HCT116 (cell line): ENCODE data around the gene C10orf105. TPM values are rescaled to one million over a fixed set of nuclear protein-coding genes. Genes with fewer than 3 reads are reported as not detected.

Experiments used
- ATAC-seq: fragments of 200-7000 bp; cut with Tn5 transposase; 2 replicates; pipeline ENCODE4 v1.9.1; 2020; ENCODE audit warnings: mild to moderate bottlenecking, moderate library complexity
- BruUV-seq: library from RNA; stranded (reverse); fragments of 400-500 nt; replicated peaks from 2 replicates; lab custom pipeline; 2021; lab: Mats Ljungman, UMichigan
- CTCF ChIA-PET: fragments of 300-600 bp; sonication (Branson Sonifier 250); formaldehyde crosslinking; loops from one replicate; lab custom pipeline; 2021; ENCODE audit warnings: antibody characterized with exemption; lab: Charles Lee
- POLR2A ChIA-PET: fragments of 300-600, 350-600 bp; sonication (Branson Sonifier 250); formaldehyde crosslinking; loops from one replicate; lab custom pipeline; 2021; ENCODE audit warnings: antibody characterized with exemption; lab: Charles Lee
- RAD21 ChIA-PET, 2 experiments: fragments of 300-600 bp; sonication (Branson Sonifier 250); formaldehyde crosslinking; loops; one replicate each; lab custom pipeline; 2023; ENCODE audit warnings: low total read pairs in 2 of 2; ENCODE audit not compliant: uncharacterized antibody in 2 of 2, unreplicated experiment in 2 of 2, low non-redundant PET in 1 of 2; lab: Charles Lee
- DNase-seq: peaks from one replicate; pipeline ENCODE4 v3.0.0-alpha.2; 2010; ENCODE audit warnings: low read depth, low spot score
- H2AFZ ChIP-seq: fragments of 200-600 bp; shearing (Covaris generic), sonication (generic); 2 replicates; pipeline ENCODE4 v1.6.1; 2017; ENCODE audit warnings: low read depth, mixed run types, mixed read lengths, antibody characterized with exemption, low read length; ENCODE audit not compliant: poor library complexity, severe bottlenecking
- H3K27ac ChIP-seq: 2 replicates; pipeline ENCODE4 v1.5.1; 2012; ENCODE audit warnings: low read depth, low read length
- H3K27me3 ChIP-seq: fragments of 200-600 bp; sonication (generic); 2 replicates; pipeline ENCODE4 v1.6.1; 2016; ENCODE audit warnings: mixed run types, low read length, mixed read lengths; ENCODE audit not compliant: insufficient read depth
- H3K36me3 ChIP-seq, 2 experiments: fragments of 200-500 bp in 1 of 2; fragments of 200-600 bp in 1 of 2; sonication (Bioruptor generic) in 1 of 2; sonication (generic) in 1 of 2; 2 replicates each; pipeline versions ENCODE4 v1.5.1 to v1.6.1; 2014 to 2016; ENCODE audit warnings: low read length in 2 of 2, inconsistent platforms in 1 of 2, mixed read lengths in 1 of 2, mixed run types in 1 of 2; ENCODE audit not compliant: insufficient read depth in 2 of 2, control insufficient read depth in 1 of 2
- H3K4me1 ChIP-seq, 2 experiments: fragments of 200-600 bp in 1 of 2; sonication (generic) in 1 of 2; 2 replicates each; pipeline versions ENCODE4 v1.5.1 to v1.6.1; 2012 to 2017; ENCODE audit warnings: low read length in 2 of 2, inconsistent platforms in 1 of 2, mild to moderate bottlenecking in 1 of 2, mixed read lengths in 1 of 2, mixed run types in 1 of 2, moderate library complexity in 1 of 2; ENCODE audit not compliant: insufficient read depth in 2 of 2, control insufficient read depth in 1 of 2
- H3K4me2 ChIP-seq: fragments of 200-600 bp; sonication (generic); 2 replicates; pipeline ENCODE4 v1.6.1; 2017; ENCODE audit warnings: mixed run types, low read length, mixed read lengths
- H3K4me3 ChIP-seq, 2 experiments: fragments of 200-600 bp in 1 of 2; sonication (generic) in 1 of 2; replicated peaks in 1 of 2; 2 replicates each; pipeline ENCODE4 v1.5.1; 2011 to 2016; ENCODE audit warnings: low read length in 2 of 2, control low read depth in 1 of 2, low read depth in 1 of 2, mild to moderate bottlenecking in 1 of 2, mixed read lengths in 1 of 2, mixed run types in 1 of 2
- H3K79me2 ChIP-seq: fragments of 200-600 bp; sonication (generic); 2 replicates; pipeline ENCODE4 v1.6.1; 2017; ENCODE audit warnings: mild to moderate bottlenecking, mixed run types, low read length, moderate library complexity, mixed read lengths; ENCODE audit not compliant: insufficient read depth
- H3K9ac ChIP-seq: fragments of 200-600 bp; sonication (generic); 2 replicates; pipeline ENCODE4 v1.6.1; 2016; ENCODE audit warnings: low read length, mixed read lengths
- H3K9me2 ChIP-seq: fragments of 200-600 bp; sonication (generic), shearing (Covaris generic); 2 replicates; pipeline ENCODE4 v1.6.1; 2017; ENCODE audit warnings: mixed run types, mild to moderate bottlenecking, moderate library complexity; ENCODE audit not compliant: insufficient read depth
- H3K9me3 ChIP-seq, 2 experiments: fragments of 200-500 bp in 1 of 2; fragments of 200-600 bp in 1 of 2; sonication (Bioruptor generic) in 1 of 2; sonication (generic) in 1 of 2; 2 replicates each; pipeline ENCODE4 v1.6.1; 2014 to 2017; ENCODE audit warnings: low read length in 2 of 2, mixed read lengths in 2 of 2, inconsistent platforms in 1 of 2, low read depth in 1 of 2, mild to moderate bottlenecking in 1 of 2, mixed run types in 1 of 2, moderate library complexity in 1 of 2; ENCODE audit not compliant: control insufficient read depth in 1 of 2, insufficient read depth in 1 of 2
- H4K20me1 ChIP-seq: fragments of 200-600 bp; sonication (generic), shearing (Covaris generic); 2 replicates; pipeline ENCODE4 v1.6.1; 2017; ENCODE audit warnings: mixed run types, mild to moderate bottlenecking, moderate library complexity; ENCODE audit not compliant: insufficient read depth
- CTCF ChIP-seq, 3 experiments: fragments of 200-600 bp in 1 of 3; sonication (generic) in 1 of 3; IDR thresholded peaks in 2 of 3; conservative IDR thresholded peaks in 1 of 3; 2 replicates each; pipeline ENCODE4 v1.5.1; 2012 to 2017; ENCODE audit warnings: low read depth in 2 of 3, low read length in 2 of 3, antibody characterized with exemption in 1 of 3, borderline replicate concordance in 1 of 3, control low read depth in 1 of 3, mild to moderate bottlenecking in 1 of 3, mixed read lengths in 1 of 3, mixed run types in 1 of 3, moderate library complexity in 1 of 3; ENCODE audit not compliant: insufficient read depth in 1 of 3
- POLR2A ChIP-seq: IDR thresholded peaks from 2 replicates; pipeline ENCODE4 v1.7.0; 2011; ENCODE audit warnings: borderline replicate concordance; ENCODE audit not compliant: insufficient read depth, insufficient read length; ENCODE audit errors: extremely low read depth
- POLR2AphosphoS5 ChIP-seq: IDR thresholded peaks from 2 replicates; pipeline ENCODE4 v1.6.1; 2011; ENCODE audit warnings: mild to moderate bottlenecking, low read depth, low read length, moderate library complexity
- RAD21 ChIP-seq: IDR thresholded peaks from 2 replicates; pipeline ENCODE4 v1.6.1; 2012; ENCODE audit warnings: low read depth, mild to moderate bottlenecking
- REST ChIP-seq: IDR thresholded peaks from 2 replicates; pipeline ENCODE4 v1.6.1; 2012; ENCODE audit warnings: low read depth
- TCF7L2 ChIP-seq: IDR thresholded peaks from 2 replicates; pipeline ENCODE4 v1.7.0; 2011; ENCODE audit warnings: borderline replicate concordance, inconsistent platforms; ENCODE audit not compliant: insufficient read depth, insufficient read length; ENCODE audit errors: extremely low read depth
- YY1 ChIP-seq: IDR thresholded peaks from 2 replicates; pipeline ENCODE4 v1.6.1; 2011; ENCODE audit warnings: low read length, low read depth, moderate library complexity, mild to moderate bottlenecking; ENCODE audit not compliant: insufficient replicate concordance; ENCODE audit errors: extremely low read depth
- intact Hi-C: fragments of 100-400 bp; cut with micrococcal nuclease; formaldehyde crosslinking; loops from 2 replicates; pipeline ENCODE4 v1.10.0; 2022
- total RNA-seq: library from RNA; stranded (reverse); gene quantifications from one replicate; pipeline ENCODE4 v1.2.1, GENCODE V29; 2021; ENCODE audit not compliant: unreplicated experiment

C10orf105 gene
- total RNA-seq, 1 experiment from 2014 or later, result not detected

- ATAC-seq, result peak; percentile 87
- Histone ChIP-seq H3K27ac (no peak overlapping the region), H3K79me2 (no peaks in the 10 kb centered on the region), H3K9me3 (no peaks in the 10 kb centered on the region), H3K4me2 (no peak overlapping the region), H3K36me3 (no peaks in the 10 kb centered on the region), H3K9me2 (no peaks in the 10 kb centered on the region), H2AFZ (no peak overlapping the region), H3K4me3 (no peak overlapping the region), H3K4me1 (0 out of 4 replicates have a peak, but pooled peaks cover 0 to 4% of the 10 kb centered on the region in 2 experiments), H3K9ac (no peak overlapping the region), H4K20me1 (no peaks in the 10 kb centered on the region), H3K27me3 (no peaks in the 10 kb centered on the region)
- BruUV-seq, result no TSS peak
- DNase-seq, result no peak
- intact Hi-C loops, result loop anchor here (1.0 kb wide), 3 partner anchors 324 to 394 kb away; partner anchors contain the start of gene SLC29A3
- peak; percentile 77 to 93 (median 89) for TF ChIP-seq CTCF (IDR thresholded peaks at IDR 0.05 in 2 of 3, conservative IDR thresholded peaks at IDR 0.05 in 1 of 3; ENCODE audit: borderline replicate concordance in 1 of 3, insufficient read depth in 1 of 3, low read depth in 2 of 3, low read length in 2 of 3)
- peak; percentile 93 for TF ChIP-seq RAD21
- TF ChIP-seq TCF7L2, result no peak
- TF ChIP-seq POLR2A, result no peak
- ChIA-PET RAD21 (interaction anchor here (0.9 to 2.0 kb wide), 8 partner anchors 65 to 394 kb away, joined by 3 to 9 read pairs (median 6); partner anchors contain the start of genes SLC29A3 (in 1 of the 2) and VSIR (in 1 of the 2)), POLR2A (interaction anchor here (1.1 to 1.4 kb wide), 2 partner anchors 389 to 394 kb away, joined by 3 to 4 read pairs; partner anchors contain the start of gene SLC29A3), CTCF (interaction anchor here (0.7 to 5.2 kb wide), 21 partner anchors 8 to 394 kb away, joined by 3 to 57 read pairs (median 5); partner anchors contain the start of genes C10orf105 and SLC29A3)
Observed at GRCh38 chr10:71708301-71708703, 11.3 kb downstream of the C10orf105 start.

GRCh38 chr10:71707240-71707789 is 12.3 kb downstream of the C10orf105 start:
- Histone ChIP-seq H4K20me1 (no peaks in the 10 kb centered on the region), H2AFZ (no peak overlapping the region), H3K4me1 (0 out of 4 replicates have a peak, but pooled peaks cover 0 to 4% of the 10 kb centered on the region in 2 experiments), H3K9me2 (no peaks in the 10 kb centered on the region), H3K9ac (no peak overlapping the region), H3K4me3 (no peak overlapping the region), H3K4me2 (no peak overlapping the region), H3K9me3 (no peaks in the 10 kb centered on the region), H3K36me3 (no peaks in the 10 kb centered on the region), H3K27me3 (no peaks in the 10 kb centered on the region), H3K27ac (no peak overlapping the region), H3K79me2 (no peaks in the 10 kb centered on the region)
- BruUV-seq, result no TSS peak
- ATAC-seq, result no peak
- no peak for DNase-seq
- ChIA-PET CTCF (interaction anchor here (1.2 to 5.2 kb wide), 7 partner anchors 10 to 393 kb away, joined by 3 to 57 read pairs (median 12); partner anchors contain the start of gene SLC29A3), POLR2A (no interaction called here), RAD21 (interaction anchor here in 1 of 2 experiments (1.3 to 2.0 kb wide), 2 partner anchors 323 to 393 kb away, joined by 5 to 6 read pairs; no protein-coding TSS in a partner anchor)
- intact Hi-C loops, result no loop called here
- TF ChIP-seq YY1 (no peak), POLR2AphosphoS5 (no peak), REST (no peak)
